GM18499 (cell line): ENCODE results near the gene PCGF5.
"Not testable (repeated sequence)": the region's sequence is repeated elsewhere in the genome, so short reads cannot be mapped to it uniquely, and the experiment has no call there.

Experiments used
- ATAC-seq: cut with Tn5 transposase; IDR thresholded peaks from one replicate; pipeline ENCODE4 v1.9.1; 2021; ENCODE audit warnings: moderate number of reproducible peaks; ENCODE audit not compliant: insufficient read depth, unreplicated experiment

PCGF5 gene

GRCh38 chr10:91317541-91317940 is 97.1 kb downstream of the PCGF5 start:
- no peak for ATAC-seq

- no peak for ATAC-seq
These were observed 98.9 kb downstream of the PCGF5 start for GRCh38 chr10:91319336-91319735.

GRCh38 chr10:91323293-91323905 is 102.9 kb downstream of the PCGF5 start:
- not testable (repeated sequence) for ATAC-seq

- ATAC-seq: no peak
These were observed 108.0 kb downstream of the PCGF5 start for GRCh38 chr10:91328320-91328984.
